HG03025 (cell line): Measurements from ENCODE around the gene DEFB125.

ENCODE experiments used
- ATAC-seq: cut with Tn5 transposase; IDR thresholded peaks from one replicate; pipeline ENCODE4 v1.9.1; 2021; ENCODE audit warnings: mild to moderate bottlenecking, moderate library complexity; ENCODE audit not compliant: unreplicated experiment, low FRiP score

DEFB125 gene

GRCh38 chr20:142290-142689 lies 54.8 kb downstream of the DEFB125 start, which contains the start of gene DEFB126:
DEFB126 (plus strand) TSS chr20:142590; CDS start chr20:142629, 39 bp downstream.
- no peak for ATAC-seq

- ATAC-seq: no peak
These were observed 58.4 kb downstream of the DEFB125 start for GRCh38 chr20:145877-146276.
